ENCODE results near the gene ENDOU. TPM values are rescaled to one million over a fixed set of nuclear protein-coding genes. Genes with fewer than 3 reads are reported as not detected.

The ENDOU gene
- total and polyA plus RNA-seq, 9 donors = 0.69 to 3.6 (median 1.4) TPM

DNA sequence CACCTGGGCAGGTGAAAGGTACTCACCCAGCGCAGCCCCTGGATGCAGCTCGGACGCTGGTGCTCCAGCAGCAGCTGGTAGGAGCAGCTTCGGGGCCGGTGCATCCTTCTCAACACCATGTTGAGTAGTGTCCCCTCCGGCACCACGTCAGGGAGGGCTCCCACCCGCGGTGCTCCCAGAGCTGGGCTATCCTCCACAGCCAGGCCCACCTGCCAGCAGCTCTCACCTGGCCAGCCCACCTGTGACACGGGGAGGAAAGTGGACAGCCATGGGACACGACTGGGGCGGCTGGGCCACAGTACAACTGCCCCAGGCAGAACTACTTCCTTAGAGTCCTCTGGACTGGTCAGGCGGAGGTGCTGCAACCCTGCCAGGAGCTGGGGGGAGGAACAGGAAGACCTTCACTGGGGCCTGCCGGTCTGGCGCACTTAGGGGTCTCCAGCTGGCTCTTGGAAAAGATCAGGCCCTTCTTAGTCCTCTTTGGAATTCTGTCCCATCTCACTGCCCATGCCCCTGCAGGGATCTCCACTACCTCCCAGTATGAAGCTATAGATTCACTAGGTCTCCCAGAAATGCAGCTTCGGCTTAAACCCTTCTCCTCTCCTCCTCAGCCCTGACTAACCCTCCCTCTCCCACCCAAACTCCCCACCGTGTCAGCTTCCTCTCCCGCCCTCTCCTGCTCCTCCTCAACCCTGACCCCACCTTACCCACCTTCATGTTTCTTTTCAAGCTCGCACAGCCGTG is 32.7 kb upstream of the ENDOU start:
- 7 to 12% (median 10%) methylated on average over 18 to 20 of the region's 20 CpGs for WGBS, 3 donors
- H3K27ac ChIP-seq = peak overlapping the region; percentile 13 to 78
- TF ChIP-seq, protein P1, sequence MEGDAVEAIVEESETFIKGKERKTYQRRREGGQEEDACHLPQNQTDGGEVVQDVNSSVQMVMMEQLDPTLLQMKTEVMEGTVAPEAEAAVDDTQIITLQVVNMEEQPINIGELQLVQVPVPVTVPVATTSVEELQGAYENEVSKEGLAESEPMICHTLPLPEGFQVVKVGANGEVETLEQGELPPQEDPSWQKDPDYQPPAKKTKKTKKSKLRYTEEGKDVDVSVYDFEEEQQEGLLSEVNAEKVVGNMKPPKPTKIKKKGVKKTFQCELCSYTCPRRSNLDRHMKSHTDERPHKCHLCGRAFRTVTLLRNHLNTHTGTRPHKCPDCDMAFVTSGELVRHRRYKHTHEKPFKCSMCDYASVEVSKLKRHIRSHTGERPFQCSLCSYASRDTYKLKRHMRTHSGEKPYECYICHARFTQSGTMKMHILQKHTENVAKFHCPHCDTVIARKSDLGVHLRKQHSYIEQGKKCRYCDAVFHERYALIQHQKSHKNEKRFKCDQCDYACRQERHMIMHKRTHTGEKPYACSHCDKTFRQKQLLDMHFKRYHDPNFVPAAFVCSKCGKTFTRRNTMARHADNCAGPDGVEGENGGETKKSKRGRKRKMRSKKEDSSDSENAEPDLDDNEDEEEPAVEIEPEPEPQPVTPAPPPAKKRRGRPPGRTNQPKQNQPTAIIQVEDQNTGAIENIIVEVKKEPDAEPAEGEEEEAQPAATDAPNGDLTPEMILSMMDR (IDR thresholded peaks at IDR 0.05) = no peak
- TF ChIP-seq POLR2A (IDR thresholded peaks at IDR 0.05) (no peak), EP300 (IDR thresholded peaks at IDR 0.05) (no peak)
- intact Hi-C loops (cut with DNase I) = loop anchor here in 1 of 4 donors (5.0 kb wide), 1 partner anchor 41 kb away; no protein-coding TSS in a partner anchor
- H3K4me1 ChIP-seq (ENCODE audit: insufficient read depth) = peaks cover 18% of the 10 kb centered on the region
- DNase-seq = peak; percentile 67 to 81 (median 73)
- no peaks in the 10 kb centered on the region for H3K36me3 ChIP-seq
- no peaks in the 10 kb centered on the region for H3K9me3 ChIP-seq
- H3K27me3 ChIP-seq = no peaks in the 10 kb centered on the region
- peak overlapping the region; percentile 64 for H3K4me3 ChIP-seq

DNA sequence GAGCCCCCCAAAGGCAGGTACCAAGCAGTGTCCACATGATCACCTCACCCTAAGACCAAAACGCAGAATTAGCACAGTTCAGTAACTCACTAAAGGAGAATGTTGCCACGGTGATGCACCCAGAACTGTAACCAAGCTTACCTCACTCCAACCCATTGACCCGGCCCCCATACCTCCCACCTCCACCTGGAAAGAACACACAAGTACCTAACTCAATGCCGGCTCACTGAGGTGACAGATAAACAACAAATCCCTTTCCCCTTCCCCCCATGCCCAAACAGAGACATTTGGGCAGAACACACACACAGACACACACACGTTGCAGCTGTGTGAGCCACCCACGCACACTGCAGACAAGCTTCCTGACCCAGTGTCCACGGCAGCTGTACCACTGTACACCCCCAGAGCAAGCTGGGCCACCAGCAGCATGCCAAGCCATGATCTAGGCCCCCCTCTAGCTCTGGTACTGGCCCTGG is 32.1 kb upstream of the ENDOU start:
- peak overlapping the region; percentile 64 for H3K4me3 ChIP-seq
- peaks cover 16% of the 10 kb centered on the region for H3K4me1 ChIP-seq (ENCODE audit: insufficient read depth)
- no peak for DNase-seq
- intact Hi-C loops (cut with DNase I) = loop anchor here in 1 of 4 donors (5.0 kb wide), 1 partner anchor 40 kb away; no protein-coding TSS in a partner anchor
- TF ChIP-seq, protein P1 (IDR thresholded peaks at IDR 0.05) = no peak
- TF ChIP-seq EP300 (IDR thresholded peaks at IDR 0.05) = no peak
- TF ChIP-seq POLR2A (IDR thresholded peaks at IDR 0.05) = no peak
- peak overlapping the region; percentile 13 to 78 for H3K27ac ChIP-seq
- no peaks in the 10 kb centered on the region for H3K27me3 ChIP-seq
- H3K9me3 ChIP-seq = no peaks in the 10 kb centered on the region
- H3K36me3 ChIP-seq = no peaks in the 10 kb centered on the region
- WGBS, 3 donors = 14 to 31% (median 23%) methylated on average over 7 of the region's 7 CpGs

DNA sequence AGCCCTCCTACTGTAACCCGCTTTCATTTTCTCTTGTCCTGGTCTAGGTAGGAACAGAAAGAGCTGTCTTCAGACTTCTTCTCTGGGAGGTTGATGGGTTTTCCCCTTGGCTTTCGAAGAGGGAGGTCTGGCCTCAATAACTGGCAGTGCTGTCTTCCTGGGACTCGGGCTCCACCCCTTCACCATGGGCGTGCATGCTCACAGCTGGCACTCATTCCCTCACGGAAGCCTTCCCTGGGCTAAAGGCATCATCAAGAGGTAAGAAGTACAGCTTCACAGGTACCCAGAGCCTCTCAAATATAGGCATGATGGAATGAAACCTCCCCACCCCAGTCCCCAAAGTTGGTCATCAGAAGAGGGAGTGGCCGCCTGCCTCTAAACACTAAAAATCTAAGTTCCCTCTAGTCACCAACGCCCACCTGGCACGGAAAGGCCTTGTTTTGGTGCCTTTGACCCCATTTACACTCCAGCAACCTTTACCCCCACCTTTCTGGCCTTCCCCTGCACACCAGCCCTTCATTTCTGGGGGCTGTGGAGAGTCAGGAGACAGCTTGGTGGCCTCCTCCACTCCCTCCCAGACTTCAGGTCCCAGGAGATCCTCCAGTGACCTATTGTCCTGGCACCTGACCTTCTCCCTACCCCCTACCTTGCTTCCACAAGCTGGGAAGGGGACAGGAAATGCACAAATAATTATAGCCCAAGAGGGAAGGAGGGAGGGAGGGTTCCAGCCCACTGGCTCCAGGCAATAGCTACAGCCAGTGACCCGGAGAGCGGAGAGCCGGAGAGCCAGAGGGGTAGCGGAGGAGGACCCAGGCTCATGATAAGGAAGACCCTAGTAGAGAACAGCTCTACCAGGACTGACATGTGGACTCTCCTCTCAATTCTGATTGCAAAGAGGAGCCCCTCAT is 30.6 kb upstream of the ENDOU start:
- Histone ChIP-seq H3K9me3 (no peaks in the 10 kb centered on the region), H3K4me3 (no peak overlapping the region), H3K4me1 (ENCODE audit: insufficient read depth) (peaks cover 16% of the 10 kb centered on the region), H3K27me3 (no peaks in the 10 kb centered on the region), H3K27ac (peak overlapping the region in 1 of 2 donors; percentile 42), H3K36me3 (no peaks in the 10 kb centered on the region)
- no peak for DNase-seq
- TF ChIP-seq, protein P1 (IDR thresholded peaks at IDR 0.05) = no peak
- TF ChIP-seq POLR2A (IDR thresholded peaks at IDR 0.05) (no peak), EP300 (IDR thresholded peaks at IDR 0.05) (no peak)
- intact Hi-C loops (cut with DNase I) = loop anchor here in 1 of 4 donors (5.0 kb wide), 1 partner anchor 39 kb away; no protein-coding TSS in a partner anchor
- WGBS, 3 donors = 73 to 83% (median 75%) methylated on average over 12 of the region's 12 CpGs

DNA sequence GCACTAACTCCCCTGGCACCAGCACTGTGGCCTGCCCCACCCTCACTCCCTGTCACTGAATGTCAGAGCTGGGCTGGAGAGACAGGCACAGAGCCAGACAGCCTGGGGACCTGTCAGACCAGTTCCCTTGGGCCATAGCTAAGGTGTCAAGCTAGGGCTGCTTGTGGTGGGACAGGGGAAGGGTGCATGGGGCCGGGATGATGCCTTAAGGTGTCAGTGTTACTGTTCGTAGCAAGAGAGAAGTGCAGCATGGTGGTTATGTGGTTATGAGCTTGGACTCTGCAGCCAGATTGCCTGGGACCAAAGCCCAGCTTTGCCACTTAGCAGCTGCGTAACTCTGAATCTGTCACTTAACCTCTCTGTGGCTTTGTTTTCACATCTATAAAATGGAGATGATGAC is 29.6 kb upstream of the ENDOU start:
- DNase-seq = no peak
- intact Hi-C loops (cut with DNase I) = loop anchor here in 1 of 4 donors (5.0 kb wide), 1 partner anchor 38 kb away; no protein-coding TSS in a partner anchor
- Histone ChIP-seq H3K4me1 (ENCODE audit: insufficient read depth) (peaks cover 21% of the 10 kb centered on the region), H3K36me3 (no peaks in the 10 kb centered on the region), H3K9me3 (no peaks in the 10 kb centered on the region), H3K27me3 (no peaks in the 10 kb centered on the region), H3K4me3 (no peak overlapping the region), H3K27ac (peak overlapping the region in 1 of 2 donors; percentile 46)
- TF ChIP-seq EP300 (IDR thresholded peaks at IDR 0.05) (no peak), POLR2A (IDR thresholded peaks at IDR 0.05) (no peak)
- TF ChIP-seq, protein P1 (IDR thresholded peaks at IDR 0.05) = no peak
- whole genome bisulfite sequencing, 3 donors = 88 to 95% (median 88%) methylated on average over 3 of the region's 3 CpGs

Measured in ovary (tissue), 9 donors.